Hepatocyte (in vitro differentiated cells): ENCODE results near the gene PRSS38. TPM values are rescaled to one million over a fixed set of nuclear protein-coding genes. Genes with fewer than 3 reads are reported as not detected.
"Not testable (repeated sequence)": the region's sequence is repeated elsewhere in the genome, so short reads cannot be mapped to it uniquely, and the experiment has no call there.

ENCODE experiments used
- DNase-seq: peaks from one replicate; pipeline ENCODE4 v3.0.0-alpha.2; 2016; ENCODE audit warnings: low spot score
- H2AFZ ChIP-seq: fragments of 200-600 bp; sonication (generic); 2 replicates; pipeline ENCODE4 v1.6.0; 2016; ENCODE audit warnings: antibody characterized with exemption, mild to moderate bottlenecking
- H3K27ac ChIP-seq: fragments of 200-600 bp; sonication (generic); 2 replicates; pipeline ENCODE4 v1.5.1; 2016; ENCODE audit warnings: mild to moderate bottlenecking
- H3K27me3 ChIP-seq: fragments of 200-600 bp; sonication (generic); 2 replicates; pipeline ENCODE4 v1.6.1; 2016
- H3K36me3 ChIP-seq: fragments of 200-600 bp; sonication (generic); replicated peaks from 2 replicates; pipeline ENCODE4 v1.5.1; 2016; ENCODE audit warnings: low read depth; ENCODE audit not compliant: insufficient read depth
- H3K4me1 ChIP-seq: fragments of 200-600 bp; sonication (generic); 2 replicates; pipeline ENCODE4 v1.5.1; 2016; ENCODE audit warnings: mild to moderate bottlenecking, moderate library complexity; ENCODE audit not compliant: insufficient read depth
- H3K4me2 ChIP-seq: fragments of 200-600 bp; sonication (generic); 2 replicates; pipeline ENCODE4 v1.6.0; 2016
- H3K4me3 ChIP-seq: fragments of 200-600 bp; sonication (generic); 2 replicates; pipeline ENCODE4 v1.5.1; 2016; ENCODE audit warnings: mild to moderate bottlenecking
- H3K79me2 ChIP-seq: fragments of 200-600 bp; sonication (generic); 2 replicates; pipeline ENCODE4 v1.6.0; 2017; ENCODE audit warnings: mild to moderate bottlenecking
- H3K9me2 ChIP-seq: fragments of 200-600 bp; sonication (generic); replicated peaks from 2 replicates; pipeline ENCODE4 v1.6.0; 2017; ENCODE audit warnings: mild to moderate bottlenecking; ENCODE audit not compliant: insufficient read depth
- H3K9me3 ChIP-seq: fragments of 200-600 bp; sonication (generic); 2 replicates; pipeline ENCODE4 v1.5.1; 2016; ENCODE audit warnings: low read depth, mild to moderate bottlenecking
- H4K20me1 ChIP-seq: fragments of 200-600 bp; sonication (generic); 2 replicates; pipeline ENCODE4 v1.6.0; 2016; ENCODE audit warnings: mild to moderate bottlenecking; ENCODE audit not compliant: insufficient read depth, poor library complexity, severe bottlenecking
- EZH2 ChIP-seq: fragments of 200-600 bp; sonication (generic); IDR thresholded peaks from 2 replicates; pipeline ENCODE4 v1.6.1; 2016; ENCODE audit warnings: antibody characterized with exemption, mild to moderate bottlenecking, borderline replicate concordance
- EZH2phosphoT487 ChIP-seq: fragments of 200-600 bp; sonication (generic); IDR thresholded peaks from one replicate; pipeline ENCODE4 v1.6.1; 2018; ENCODE audit warnings: antibody characterized with exemption, mild to moderate bottlenecking, low read depth, moderate library complexity; ENCODE audit not compliant: unreplicated experiment, severe bottlenecking
- WGBS: methylation state at CpG from one replicate; pipeline ENCODE4 v1.1.6; 2016; ENCODE audit warnings: low lambda C conversion rate; ENCODE audit errors: missing lambda C conversion rate; 5-methylcytosine and 5-hydroxymethylcytosine counted together
- polyA plus RNA-seq: library from polyadenylated mRNA; unstranded; fragments of >200 nt; fragmentation: Nextera tagmentation; extraction: Ambion mirVana; gene quantifications from 2 replicates; pipeline ENCODE4 v1.2.1, GENCODE V29; 2016
- total RNA-seq: library from RNA; depleted of rRNA; stranded (reverse); fragments of >200 nt; gene quantifications from 2 replicates; pipeline ENCODE4 v1.2.3, GENCODE V29; 2014
- TF ChIP-seq, protein P1 (sequence below): fragments of 200-600 bp; sonication (generic); IDR thresholded peaks from 2 replicates; pipeline ENCODE4 v1.5.1; 2016; ENCODE audit warnings: antibody characterized with exemption, mild to moderate bottlenecking; ENCODE audit not compliant: poor library complexity

The PRSS38 gene
- total and polyA plus RNA-seq, 2 experiments from 2014 or later: not detected

DNA sequence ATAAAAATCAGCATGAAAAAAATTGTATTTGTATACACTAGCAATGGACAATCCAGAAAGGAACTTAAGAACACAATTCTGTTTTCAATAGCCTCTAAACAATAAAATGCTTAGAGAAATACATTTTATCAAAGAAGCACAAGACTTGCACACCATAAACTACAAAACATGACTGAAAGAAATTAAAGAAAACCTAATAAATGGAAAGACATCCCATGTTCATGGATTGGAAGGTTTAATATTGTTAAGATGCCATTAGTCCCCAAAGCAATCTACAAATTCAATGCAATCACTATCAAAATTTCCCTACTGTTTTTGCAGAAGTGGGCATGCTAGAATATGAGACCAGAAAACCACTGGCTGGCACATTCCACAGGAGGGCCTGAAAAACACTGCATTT is 49.4 kb downstream of the PRSS38 start:
- Histone ChIP-seq H3K4me3 (no peak overlapping the region), H2AFZ (no peak overlapping the region), H3K79me2 (no peaks in the 10 kb centered on the region), H4K20me1 (no peaks in the 10 kb centered on the region), H3K36me3 (no peaks in the 10 kb centered on the region), H3K27ac (no peak overlapping the region), H3K4me1 (no peaks in the 10 kb centered on the region), H3K9me2 (no peaks in the 10 kb centered on the region), H3K4me2 (no peak overlapping the region), H3K9me3 (no peaks in the 10 kb centered on the region), H3K27me3 (no peaks in the 10 kb centered on the region)
- TF ChIP-seq EZH2 (no peak), EZH2phosphoT487 (no peak)
- TF ChIP-seq, protein P1, sequence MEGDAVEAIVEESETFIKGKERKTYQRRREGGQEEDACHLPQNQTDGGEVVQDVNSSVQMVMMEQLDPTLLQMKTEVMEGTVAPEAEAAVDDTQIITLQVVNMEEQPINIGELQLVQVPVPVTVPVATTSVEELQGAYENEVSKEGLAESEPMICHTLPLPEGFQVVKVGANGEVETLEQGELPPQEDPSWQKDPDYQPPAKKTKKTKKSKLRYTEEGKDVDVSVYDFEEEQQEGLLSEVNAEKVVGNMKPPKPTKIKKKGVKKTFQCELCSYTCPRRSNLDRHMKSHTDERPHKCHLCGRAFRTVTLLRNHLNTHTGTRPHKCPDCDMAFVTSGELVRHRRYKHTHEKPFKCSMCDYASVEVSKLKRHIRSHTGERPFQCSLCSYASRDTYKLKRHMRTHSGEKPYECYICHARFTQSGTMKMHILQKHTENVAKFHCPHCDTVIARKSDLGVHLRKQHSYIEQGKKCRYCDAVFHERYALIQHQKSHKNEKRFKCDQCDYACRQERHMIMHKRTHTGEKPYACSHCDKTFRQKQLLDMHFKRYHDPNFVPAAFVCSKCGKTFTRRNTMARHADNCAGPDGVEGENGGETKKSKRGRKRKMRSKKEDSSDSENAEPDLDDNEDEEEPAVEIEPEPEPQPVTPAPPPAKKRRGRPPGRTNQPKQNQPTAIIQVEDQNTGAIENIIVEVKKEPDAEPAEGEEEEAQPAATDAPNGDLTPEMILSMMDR: no peak
- DNase-seq: no peak

DNA sequence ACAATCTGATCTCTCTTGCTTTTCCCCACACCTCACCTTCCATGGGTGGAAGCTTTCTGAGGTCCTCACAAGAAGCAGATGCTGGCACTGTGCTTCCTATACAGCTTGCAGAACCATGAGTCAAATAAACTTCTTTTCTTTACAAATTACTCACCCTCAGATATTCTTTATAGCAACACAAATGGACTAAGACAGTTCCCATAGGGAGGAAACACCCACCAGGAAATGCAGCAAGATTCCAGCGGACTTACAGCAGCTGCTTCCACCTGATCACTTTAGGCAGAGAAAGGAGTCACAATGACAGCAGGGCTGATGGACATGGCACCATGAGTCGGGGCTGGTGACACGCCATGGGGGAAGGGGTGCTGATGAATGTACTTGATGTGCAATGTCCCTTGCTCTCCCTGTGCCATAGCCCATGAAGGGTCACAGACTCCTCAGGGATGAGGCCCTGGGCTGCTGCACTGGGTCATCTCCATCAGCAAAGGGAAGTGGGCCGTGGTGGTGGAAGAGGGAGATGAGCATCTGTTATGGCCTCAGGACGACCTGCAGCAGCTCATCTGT is 53.9 kb downstream of the PRSS38 start:
- H2AFZ ChIP-seq: no peak overlapping the region
- no peaks in the 10 kb centered on the region for H3K27me3 ChIP-seq
- H3K4me3 ChIP-seq: no peak overlapping the region
- H3K4me2 ChIP-seq: no peak overlapping the region
- TF ChIP-seq EZH2 (no peak), EZH2phosphoT487 (no peak)
- TF ChIP-seq, protein P1: no peak
- no peak for DNase-seq
- H4K20me1 ChIP-seq: no peaks in the 10 kb centered on the region
- no peaks in the 10 kb centered on the region for H3K36me3 ChIP-seq
- H3K27ac ChIP-seq: no peak overlapping the region
- no peaks in the 10 kb centered on the region for H3K9me2 ChIP-seq
- 88% methylated on average over 5 of the region's 5 CpGs for WGBS
- no peaks in the 10 kb centered on the region for H3K9me3 ChIP-seq
- H3K79me2 ChIP-seq: no peaks in the 10 kb centered on the region
- H3K4me1 ChIP-seq: no peaks in the 10 kb centered on the region

DNA sequence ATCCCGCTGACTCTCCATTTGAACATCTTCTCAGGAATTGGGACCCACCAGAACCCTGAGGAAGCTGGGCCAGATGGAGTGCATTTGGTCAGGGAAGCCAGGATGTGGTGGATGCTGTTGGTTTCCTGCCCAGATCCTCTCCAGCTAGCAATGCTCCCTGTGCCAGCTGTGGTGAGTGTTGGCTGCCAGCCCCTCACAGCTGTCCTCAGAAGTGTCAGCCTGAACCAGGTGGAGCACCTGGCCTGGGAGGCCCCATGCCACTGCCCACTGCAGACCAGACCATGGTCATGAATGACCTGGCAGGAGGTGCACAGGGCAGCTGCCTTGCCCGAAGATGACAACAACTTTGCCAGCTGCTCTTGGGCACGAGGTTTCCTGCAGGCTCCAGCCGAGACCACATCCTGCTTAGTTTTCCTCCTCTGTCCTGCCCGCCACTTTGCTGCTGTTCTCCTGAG is 54.4 kb downstream of the PRSS38 start:
- no peak overlapping the region for H3K4me2 ChIP-seq
- H3K4me3 ChIP-seq: no peak overlapping the region
- no peak overlapping the region for H2AFZ ChIP-seq
- H3K27me3 ChIP-seq: no peaks in the 10 kb centered on the region
- no peak overlapping the region for H3K27ac ChIP-seq
- no peaks in the 10 kb centered on the region for H3K79me2 ChIP-seq
- no peaks in the 10 kb centered on the region for H4K20me1 ChIP-seq
- WGBS: 87% methylated on average over 5 of the region's 5 CpGs
- no peaks in the 10 kb centered on the region for H3K36me3 ChIP-seq
- DNase-seq: no peak
- no peaks in the 10 kb centered on the region for H3K9me3 ChIP-seq
- TF ChIP-seq, protein P1: no peak
- TF ChIP-seq EZH2phosphoT487: no peak
- no peak for TF ChIP-seq EZH2
- no peaks in the 10 kb centered on the region for H3K4me1 ChIP-seq
- H3K9me2 ChIP-seq: no peaks in the 10 kb centered on the region

DNA sequence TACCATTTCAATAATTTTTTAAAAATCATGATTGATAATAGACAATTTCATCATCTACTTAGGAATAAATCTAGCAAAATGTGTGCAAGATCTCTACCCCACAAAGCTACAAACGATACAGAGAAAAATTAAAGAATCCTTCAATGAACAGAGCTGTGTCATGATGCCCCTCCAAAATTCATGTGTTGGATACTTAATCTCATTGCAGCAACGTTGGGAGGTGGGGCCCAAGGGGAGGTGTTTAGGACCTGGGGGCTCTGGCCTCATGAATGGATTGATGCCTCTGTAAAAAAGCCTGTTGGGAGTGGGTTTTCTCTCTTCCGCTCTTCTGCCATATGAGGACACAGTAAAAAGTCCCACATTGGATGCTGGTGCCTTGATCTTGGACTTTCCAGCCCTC is 54.9 kb downstream of the PRSS38 start:
- H3K4me3 ChIP-seq: no peak overlapping the region
- no peaks in the 10 kb centered on the region for H3K36me3 ChIP-seq
- H3K79me2 ChIP-seq: no peaks in the 10 kb centered on the region
- no peak overlapping the region for H2AFZ ChIP-seq
- no peaks in the 10 kb centered on the region for H3K9me2 ChIP-seq
- H3K27ac ChIP-seq: no peak overlapping the region
- DNase-seq: no peak
- 73% methylated on average over 3 of the region's 3 CpGs for WGBS
- H4K20me1 ChIP-seq: no peaks in the 10 kb centered on the region
- no peak for TF ChIP-seq EZH2phosphoT487
- TF ChIP-seq, protein P1: no peak
- no peak for TF ChIP-seq EZH2
- no peaks in the 10 kb centered on the region for H3K27me3 ChIP-seq
- no peaks in the 10 kb centered on the region for H3K9me3 ChIP-seq
- no peak overlapping the region for H3K4me2 ChIP-seq
- H3K4me1 ChIP-seq: no peaks in the 10 kb centered on the region

DNA sequence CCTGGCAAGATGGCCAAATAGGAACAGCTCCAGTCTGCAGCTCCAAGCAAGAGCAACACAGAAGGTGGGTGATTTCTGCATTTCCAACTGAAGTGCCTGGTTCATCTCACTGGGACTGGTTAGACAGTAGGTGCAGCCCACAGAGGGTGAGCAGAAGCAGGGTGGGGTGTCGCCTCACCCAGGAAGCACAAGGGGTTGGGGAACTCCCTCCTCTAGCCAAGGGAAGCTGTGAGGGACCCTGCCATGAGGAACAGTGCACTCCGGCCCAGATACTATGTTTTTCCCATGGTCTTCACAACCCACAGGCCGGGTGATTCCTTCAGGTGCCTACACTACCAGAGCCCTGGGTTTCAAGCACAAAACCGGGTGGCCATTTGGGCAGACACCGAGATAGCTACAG is 56.4 kb downstream of the PRSS38 start:
- H3K27me3 ChIP-seq, H3K27ac ChIP-seq, H3K36me3 ChIP-seq, H3K4me1 ChIP-seq, H3K79me2 ChIP-seq, H3K9me2 ChIP-seq, H2AFZ ChIP-seq, H3K9me3 ChIP-seq, DNase-seq, H4K20me1 ChIP-seq, H3K4me3 ChIP-seq, H3K4me2 ChIP-seq: not testable (repeated sequence)
- WGBS: 75% methylated on average over 5 of the region's 5 CpGs
